Right lung (tissue), 5 donors: ENCODE results near the gene KCNA2. TPM values are rescaled to one million over a fixed set of nuclear protein-coding genes. Genes with fewer than 3 reads are reported as not detected.

Source experiments
- DNase-seq, 2 donors: peaks; one replicate each; pipeline ENCODE4 v3.0.0-alpha.2; 2013
- polyA plus RNA-seq, 5 donors: library from polyadenylated mRNA; unstranded; fragments of 120-200 nt; gene quantifications; one replicate each; pipeline versions ENCODE4 v1.2.1 to v1.2.3, GENCODE V29; 2013; ENCODE audit warnings: inconsistent platforms in 1 of 5, low replicate concordance in 1 of 5; ENCODE audit not compliant: insufficient read length in 5 of 5, insufficient read depth in 1 of 5

The KCNA2 gene
- polyA plus RNA-seq, 5 donors, result 0.62 to 0.99 (median 0.81) TPM

- no peak for DNase-seq
These were observed 35.3 kb downstream of the KCNA2 start for GRCh38 chr1:110570901-110571300.

DNA sequence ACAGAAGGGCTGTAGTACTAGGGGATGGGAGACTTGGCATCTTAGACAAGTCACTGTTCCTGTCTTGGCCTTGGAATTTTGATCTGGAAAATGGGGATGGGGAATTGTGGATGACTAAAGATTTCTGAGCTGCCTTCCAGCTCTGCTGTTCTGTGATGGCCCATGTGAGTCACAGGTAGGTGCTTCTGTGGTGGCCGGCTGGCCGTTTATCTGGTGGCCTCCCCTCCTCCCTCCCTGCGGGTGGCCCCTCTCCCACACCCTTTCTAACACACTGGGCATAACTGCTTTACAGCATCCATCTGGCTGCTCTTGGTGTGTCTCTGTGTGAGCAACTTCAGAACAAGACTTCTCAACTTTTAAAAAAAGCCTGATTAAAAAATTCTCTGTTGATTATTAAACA lies 35.9 kb downstream of the KCNA2 start:
- no peak for DNase-seq

- no peak for DNase-seq
These were observed 39.3 kb downstream of the KCNA2 start for GRCh38 chr1:110566836-110567235.

DNA sequence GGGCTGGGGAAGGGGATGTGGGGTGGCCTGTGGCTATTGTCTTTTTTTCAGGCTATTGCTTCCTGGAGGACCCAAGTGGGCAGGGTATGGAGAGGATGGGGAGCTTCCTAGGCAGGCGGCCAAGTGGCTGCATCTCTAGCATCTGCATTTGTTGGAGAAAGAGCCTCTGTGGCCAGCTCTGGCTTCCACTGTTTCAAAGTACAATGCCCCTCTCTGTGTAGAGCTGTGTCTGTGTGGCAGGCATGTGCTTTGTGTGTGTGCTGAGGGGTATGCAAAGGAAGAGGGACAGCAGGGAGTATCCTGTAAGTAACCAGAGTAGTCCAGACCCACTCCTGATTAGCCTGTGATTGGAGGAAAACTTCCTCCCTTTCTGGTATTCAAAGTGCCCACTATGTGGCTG lies 40.6 kb downstream of the KCNA2 start:
- no peak for DNase-seq

DNA sequence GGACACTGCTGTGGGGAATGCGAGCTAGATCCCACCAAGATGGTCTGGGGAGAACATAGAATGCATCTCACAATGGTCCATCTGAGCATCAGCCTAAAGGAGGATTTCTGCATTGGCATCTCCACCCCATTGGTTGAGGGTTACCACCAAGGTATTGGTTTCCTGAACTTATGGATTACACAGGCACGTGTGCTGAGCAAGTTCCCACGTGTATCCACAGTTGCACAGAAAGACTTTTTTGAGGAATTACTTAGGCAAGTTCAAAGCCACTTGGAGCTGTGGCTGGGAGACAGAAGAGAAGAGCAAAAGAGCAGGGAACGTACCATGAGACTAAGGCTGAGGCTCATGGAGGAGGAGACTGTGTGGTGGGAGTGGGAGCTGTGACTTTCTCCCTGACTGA lies 43.1 kb downstream of the KCNA2 start:
- DNase-seq, result no peak

DNA sequence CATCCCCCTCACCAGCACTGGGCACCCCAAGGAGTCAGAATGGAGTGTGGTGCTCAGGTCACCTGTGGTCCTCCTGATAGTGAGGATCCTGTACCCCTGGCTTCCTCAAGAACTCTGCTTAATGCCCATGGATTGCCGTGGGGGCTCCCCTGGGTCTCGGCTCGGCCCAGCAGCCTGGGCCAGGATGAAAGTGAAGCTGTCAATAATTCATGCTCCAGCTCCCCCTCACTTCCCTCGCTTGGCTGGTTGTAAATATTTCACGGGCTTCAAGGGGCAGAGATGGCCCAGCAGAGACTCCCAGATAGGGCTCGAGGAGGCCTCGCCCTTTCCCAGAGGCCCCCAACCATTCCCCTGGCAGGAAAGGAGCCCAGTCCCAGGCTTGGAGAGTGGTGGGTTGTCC lies 44.6 kb downstream of the KCNA2 start:
- DNase-seq, result no peak

DNA sequence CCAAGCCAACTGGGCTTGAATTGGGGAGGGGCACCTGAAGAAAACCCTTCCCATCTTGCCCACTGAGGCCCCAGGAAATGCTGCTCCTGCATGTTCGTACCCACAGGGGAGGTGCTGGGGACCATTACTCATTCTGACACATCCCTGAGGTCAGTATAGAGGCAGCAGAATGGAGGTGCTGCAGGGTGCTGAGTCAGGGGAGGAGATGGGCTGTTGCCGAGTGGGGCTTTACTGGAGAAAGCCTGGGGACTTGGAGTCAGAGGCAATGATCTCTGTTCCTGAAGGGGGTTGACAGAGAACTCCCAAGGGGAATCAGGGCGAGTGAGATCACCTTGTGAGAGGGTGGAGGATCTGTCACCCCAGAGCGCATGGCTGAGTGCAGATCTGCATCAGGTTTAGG lies 47.0 kb downstream of the KCNA2 start:
- DNase-seq, result no peak

- no peak for DNase-seq
These were observed 48.7 kb downstream of the KCNA2 start for GRCh38 chr1:110557481-110557880.

DNA sequence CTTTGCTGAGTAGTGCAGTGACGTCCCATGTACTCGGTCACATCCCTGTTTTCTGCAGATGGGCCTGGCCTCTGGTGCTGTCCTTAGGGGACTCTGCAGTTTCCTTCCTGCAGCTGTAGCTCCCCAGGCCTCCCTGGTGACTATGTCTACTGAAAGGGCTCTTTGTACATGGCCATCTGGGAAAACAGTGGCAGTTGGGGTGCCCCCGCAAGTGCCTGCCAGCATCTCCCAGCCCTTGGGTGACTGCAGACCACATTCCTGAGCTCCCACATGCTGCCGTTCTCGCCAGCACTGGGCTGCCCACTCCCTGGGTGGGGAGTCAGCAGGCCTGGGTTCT lies 49.7 kb downstream of the KCNA2 start:
- no peak for DNase-seq

DNA sequence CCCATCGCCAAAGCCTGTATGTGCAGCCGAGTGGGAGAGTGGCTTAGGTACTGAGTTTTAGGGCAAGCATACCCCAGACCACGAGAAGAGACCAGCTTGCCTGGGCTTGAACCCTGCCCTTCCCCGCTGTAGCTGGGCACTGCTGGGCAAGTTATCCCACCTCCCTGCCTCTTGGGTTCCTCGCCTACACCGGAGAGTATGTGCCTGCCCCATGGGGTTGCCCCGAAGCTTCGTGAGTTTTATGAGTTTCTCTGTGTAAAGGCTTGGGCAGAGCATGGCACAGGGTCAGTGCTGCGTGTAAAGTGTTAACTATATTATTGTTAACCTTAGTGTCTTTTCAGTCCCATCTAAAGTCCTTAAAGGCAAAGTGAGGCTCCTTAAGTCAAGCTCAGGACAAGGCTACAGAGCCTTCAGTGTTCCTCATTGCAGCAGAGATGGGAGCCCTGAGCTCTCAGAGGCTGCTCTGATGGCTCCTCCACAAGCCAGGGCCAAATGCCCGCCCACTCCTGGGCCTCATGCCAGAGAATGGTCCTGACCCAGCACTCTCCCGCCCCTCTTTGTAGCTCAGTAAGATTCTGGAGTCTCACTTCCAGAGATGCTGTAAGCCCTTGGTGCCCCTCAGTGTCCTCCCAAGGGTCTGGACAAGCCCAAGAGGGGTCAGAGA lies 50.2 kb downstream of the KCNA2 start:
- DNase-seq, result peak; percentile 56 to 68

- DNase-seq, result peak in 1 of 2 donors; percentile 7
These were observed 51.0 kb downstream of the KCNA2 start for GRCh38 chr1:110554871-110555801.

DNA sequence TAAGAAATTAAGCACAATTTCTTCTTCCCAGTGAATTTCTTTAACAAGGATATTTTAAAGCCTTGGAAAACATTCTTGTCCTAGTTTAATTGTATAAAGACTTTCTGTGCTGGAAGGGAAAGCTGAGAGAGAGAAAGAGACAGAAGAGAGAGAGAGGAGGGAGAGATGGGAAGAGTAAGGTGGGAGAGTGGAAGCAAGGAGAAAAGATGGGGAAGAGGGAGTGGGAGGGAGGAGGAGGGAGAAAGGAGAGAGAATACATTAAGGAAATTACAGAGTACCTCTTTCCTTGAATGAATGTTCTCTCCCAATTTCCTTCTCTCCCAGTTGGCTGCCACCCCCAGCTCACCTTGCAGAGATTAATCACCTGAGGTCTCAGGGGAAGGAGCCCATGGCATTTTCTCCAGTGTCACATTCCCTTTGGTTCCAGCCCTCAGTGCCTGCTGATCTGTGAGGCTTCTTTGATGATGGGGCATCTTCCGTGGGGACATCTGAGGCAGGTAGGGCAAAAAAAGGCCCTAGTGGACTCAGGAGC lies 54.8 kb downstream of the KCNA2 start:
- no peak for DNase-seq

DNA sequence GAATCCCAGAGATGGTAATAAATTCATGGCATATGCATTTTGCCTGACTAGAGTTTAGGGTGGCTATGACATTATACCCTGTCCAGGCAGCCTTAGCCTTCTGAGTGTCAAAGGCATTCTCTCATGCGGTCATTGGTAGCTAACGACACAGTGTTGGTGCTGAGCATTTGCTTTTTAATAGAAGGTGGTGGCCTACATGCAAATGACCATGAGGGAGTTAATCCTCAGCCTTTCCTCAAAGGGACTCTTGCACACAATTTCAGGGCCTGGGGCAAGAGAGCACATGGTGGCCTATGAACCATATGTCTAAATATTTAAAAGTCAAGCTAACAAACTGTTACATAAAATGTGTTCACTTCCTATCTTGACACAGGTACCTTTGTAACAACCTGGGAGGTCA lies 56.3 kb downstream of the KCNA2 start:
- no peak for DNase-seq

- DNase-seq, result no peak
These were observed 57.8 kb downstream of the KCNA2 start for GRCh38 chr1:110548381-110548780.

DNA sequence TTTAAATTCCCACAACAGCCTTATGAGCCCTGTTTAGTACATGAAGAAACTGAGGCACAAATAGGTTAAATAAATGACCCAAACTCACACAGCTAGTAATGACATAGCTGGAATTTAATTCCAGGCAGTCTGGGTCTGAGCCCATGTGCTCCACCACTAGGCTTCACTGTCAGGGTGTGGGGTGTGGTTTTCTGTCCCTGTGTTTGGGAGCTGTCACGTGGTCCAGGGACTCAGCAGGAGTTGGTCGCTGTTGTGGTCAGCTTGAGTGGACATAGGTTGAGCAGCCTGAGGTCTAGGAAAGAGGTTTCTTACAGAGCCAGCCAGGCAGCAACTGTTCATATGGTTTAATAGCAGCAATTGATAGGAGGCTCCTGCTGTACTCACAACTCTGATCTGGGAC lies 59.1 kb downstream of the KCNA2 start:
- DNase-seq, result no peak

GRCh38 chr1:110545492-110545891 lies 60.7 kb downstream of the KCNA2 start:
- no peak for DNase-seq

GRCh38 chr1:110544753-110545152 lies 61.4 kb downstream of the KCNA2 start:
- no peak for DNase-seq

Other genes with a start within 250 kb of the KCNA2 start
- 1 to 10 TPM; 4.2 to 7.7 (median 7.2) TPM for gene SLC16A4, start 215.3 kb downstream of the KCNA2 start, polyA plus RNA-seq
- 100 to 1,000 TPM; 108 to 128 (median 124) TPM for gene LAMTOR5, start 198.7 kb downstream of the KCNA2 start, polyA plus RNA-seq
- under 1 TPM in 2 of 5 donors, not detected in 3; 0.10 to 0.19 TPM for gene PROK1, start 155.2 kb downstream of the KCNA2 start, polyA plus RNA-seq
- gene KCNA10, start 87.2 kb downstream of the KCNA2 start, polyA plus RNA-seq, result not detected
- gene KCNA3, start 68.6 kb upstream of the KCNA2 start, polyA plus RNA-seq, result 1 to 10 TPM in 2 of 5 donors, under 1 TPM in 3; 0.53 to 1.5 (median 0.89) TPM